H1 (cell line): ENCODE results near the gene CFB. TPM values are rescaled to one million over a fixed set of nuclear protein-coding genes. Genes with fewer than 3 reads are reported as not detected.

Experiments used
- CTCF ChIA-PET: fragments of 300-600 bp; sonication (Branson Sonifier 250); formaldehyde crosslinking; loops from one replicate; lab custom pipeline; 2021; ENCODE audit not compliant: partially characterized antibody; lab: Charles Lee
- POLR2A ChIA-PET: fragments of 300-600 bp; sonication (Branson Sonifier 250); formaldehyde crosslinking; loops from one replicate; lab custom pipeline; 2021; ENCODE audit warnings: inconsistent platforms; ENCODE audit not compliant: partially characterized antibody; lab: Charles Lee
- DNase-seq, 2 experiments: peaks; one replicate each; pipeline versions ENCODE4 v3.0.0 to v3.0.0-alpha.2; 2010 to 2022; ENCODE audit warnings: low spot score in 2 of 2, low read depth in 1 of 2, mixed read lengths in 1 of 2
- FAIRE-seq: peaks from 2 replicates; lab custom pipeline; 2011; peaks lifted over from hg19 to GRCh38; lab: Jason Lieb, UNC
- H2AFZ ChIP-seq: 2 replicates; pipeline ENCODE4 v1.8.1; 2012; ENCODE audit warnings: low read length, inconsistent platforms
- H2AK5ac ChIP-seq: 2 replicates; pipeline ENCODE4 v1.6.1; 2013; ENCODE audit warnings: low read depth, low read length
- H2BK120ac ChIP-seq: replicated peaks from 2 replicates; pipeline ENCODE3; 2013; ENCODE audit warnings: low read depth, low read length, inconsistent platforms
- H2BK12ac ChIP-seq: 2 replicates; pipeline ENCODE4 v1.6.1; 2013; ENCODE audit warnings: low read depth, low read length
- H2BK15ac ChIP-seq: 2 replicates; pipeline ENCODE4 v1.6.1; 2013; ENCODE audit warnings: low read length
- H2BK20ac ChIP-seq: 2 replicates; pipeline ENCODE4 v1.6.1; 2013; ENCODE audit warnings: low read length
- H2BK5ac ChIP-seq: 2 replicates; pipeline ENCODE4 v1.6.1; 2013; ENCODE audit warnings: low read depth, low read length
- H3K14ac ChIP-seq: 2 replicates; pipeline ENCODE4 v1.6.1; 2013; ENCODE audit warnings: inconsistent platforms; ENCODE audit not compliant: insufficient read length
- H3K18ac ChIP-seq: 2 replicates; pipeline ENCODE4 v1.6.1; 2013; ENCODE audit warnings: low read length; ENCODE audit errors: extremely low read depth
- H3K23ac ChIP-seq: 2 replicates; pipeline ENCODE4 v1.6.1; 2013; ENCODE audit warnings: inconsistent platforms; ENCODE audit not compliant: insufficient read length
- H3K23me2 ChIP-seq: 2 replicates; pipeline ENCODE4 v1.6.1; 2013; ENCODE audit warnings: low read depth, low read length
- H3K27ac ChIP-seq: 2 replicates; pipeline ENCODE4 v1.6.1; 2011; ENCODE audit warnings: low read depth, low read length, inconsistent platforms
- H3K27me3 ChIP-seq, 4 experiments: replicated peaks in 1 of 4; 1 replicate in 1 of 4; 2 replicates in 3 of 4; pipeline versions ENCODE4 v1.6.1 to v1.8.1; 2011 to 2013; ENCODE audit warnings: low read length in 3 of 4, mild to moderate bottlenecking in 3 of 4, inconsistent platforms in 2 of 4, mixed read lengths in 2 of 4, moderate library complexity in 1 of 4; ENCODE audit not compliant: control insufficient read depth in 3 of 4, insufficient read depth in 3 of 4; ENCODE audit errors: extremely low read depth in 1 of 4
- H3K36me3 ChIP-seq, 4 experiments: 2 replicates each; pipeline versions ENCODE4 v1.6.1 to v1.8.1; 2011 to 2013; ENCODE audit warnings: mild to moderate bottlenecking in 4 of 4, low read length in 3 of 4, moderate library complexity in 2 of 4, control low read depth in 1 of 4, inconsistent platforms in 1 of 4; ENCODE audit not compliant: insufficient read depth in 4 of 4, control insufficient read depth in 2 of 4
- H3K4ac ChIP-seq: replicated peaks from 2 replicates; pipeline ENCODE3; 2013; ENCODE audit warnings: low read length, low read depth, mixed read lengths, inconsistent platforms; ENCODE audit not compliant: insufficient read length
- H3K4me1 ChIP-seq, 4 experiments: replicated peaks in 1 of 4; 1 replicate in 1 of 4; 2 replicates in 3 of 4; pipeline versions ENCODE4 v1.6.1 to v1.8.1; 2011 to 2013; ENCODE audit warnings: low read length in 3 of 4, inconsistent platforms in 2 of 4, mixed read lengths in 1 of 4; ENCODE audit not compliant: insufficient read depth in 4 of 4, control insufficient read depth in 3 of 4
- H3K4me2 ChIP-seq, 2 experiments: 2 replicates each; pipeline versions ENCODE4 v1.6.1 to v1.8.1; 2011 to 2013; ENCODE audit warnings: low read depth in 2 of 2, low read length in 2 of 2, control low read depth in 1 of 2, inconsistent platforms in 1 of 2, mild to moderate bottlenecking in 1 of 2; ENCODE audit not compliant: insufficient read depth in 1 of 2
- H3K4me3 ChIP-seq, 4 experiments: fragments of 200-600, 300-600 bp in 1 of 4; sonication (generic), shearing (Covaris generic), sonication (Bioruptor Twin) in 1 of 4; 2 replicates each; pipeline versions ENCODE4 v1.5.1 to v1.8.1; 2011 to 2016; ENCODE audit warnings: low read length in 4 of 4, low read depth in 3 of 4, control low read depth in 2 of 4, inconsistent platforms in 2 of 4, mild to moderate bottlenecking in 2 of 4, mixed read lengths in 1 of 4, moderate library complexity in 1 of 4; ENCODE audit not compliant: insufficient read depth in 2 of 4; ENCODE audit errors: extremely low read depth in 1 of 4
- H3K56ac ChIP-seq: replicated peaks from 2 replicates; pipeline ENCODE3; 2013; ENCODE audit warnings: low read depth, mild to moderate bottlenecking, mixed read lengths, low read length, inconsistent platforms; ENCODE audit not compliant: insufficient read length
- H3K79me1 ChIP-seq: 2 replicates; pipeline ENCODE4 v1.6.1; 2013; ENCODE audit warnings: low read depth, low read length, control low read depth
- H3K79me2 ChIP-seq, 2 experiments: 2 replicates each; pipeline versions ENCODE4 v1.6.1 to v1.8.1; 2012 to 2013; ENCODE audit warnings: low read length in 2 of 2, mild to moderate bottlenecking in 2 of 2, inconsistent platforms in 1 of 2; ENCODE audit not compliant: insufficient read depth in 2 of 2, control insufficient read depth in 1 of 2
- H3K9ac ChIP-seq, 4 experiments: replicated peaks in 1 of 4; 1 replicate in 1 of 4; 2 replicates in 3 of 4; pipeline versions ENCODE4 v1.6.1 to v1.8.1; 2011 to 2013; ENCODE audit warnings: low read depth in 3 of 4, low read length in 3 of 4, control low read depth in 2 of 4, mild to moderate bottlenecking in 2 of 4, moderate library complexity in 2 of 4, inconsistent platforms in 1 of 4; ENCODE audit errors: extremely low read depth in 1 of 4
- H3K9me3 ChIP-seq, 2 experiments: 2 replicates each; pipeline versions ENCODE4 v1.6.1 to v1.8.1; 2012 to 2013; ENCODE audit warnings: mild to moderate bottlenecking in 2 of 2, moderate library complexity in 2 of 2, control low read depth in 1 of 2, inconsistent platforms in 1 of 2, low read depth in 1 of 2, low read length in 1 of 2, mixed read lengths in 1 of 2; ENCODE audit not compliant: insufficient read depth in 2 of 2
- H4K20me1 ChIP-seq, 2 experiments: replicated peaks in 1 of 2; 2 replicates each; pipeline versions ENCODE3 to v1.8.1; 2011 to 2013; ENCODE audit warnings: inconsistent platforms in 2 of 2, low read length in 2 of 2, mild to moderate bottlenecking in 1 of 2; ENCODE audit not compliant: insufficient read depth in 2 of 2, control insufficient read depth in 1 of 2
- H4K5ac ChIP-seq: 2 replicates; pipeline ENCODE4 v1.6.1; 2013; ENCODE audit warnings: low read length, low read depth, mixed read lengths, inconsistent platforms; ENCODE audit not compliant: insufficient read length
- H4K8ac ChIP-seq: 2 replicates; pipeline ENCODE4 v1.8.0; 2013; ENCODE audit warnings: mild to moderate bottlenecking, moderate library complexity, low read length, inconsistent platforms; ENCODE audit not compliant: insufficient read depth; ENCODE audit errors: extremely low read depth
- H4K91ac ChIP-seq: replicated peaks from 2 replicates; pipeline ENCODE3; 2013; ENCODE audit warnings: low read length, mixed read lengths, inconsistent platforms; ENCODE audit not compliant: insufficient read length
- CEBPB ChIP-seq: IDR thresholded peaks from 2 replicates; pipeline ENCODE4 v1.6.1; 2012; ENCODE audit warnings: low read depth, low read length
- RNF2 ChIP-seq: fragments of 200-900, 300-1000 bp; sonication (generic); IDR thresholded peaks from 2 replicates; pipeline ENCODE4 v1.7.1; 2016; ENCODE audit warnings: borderline replicate concordance, low read depth, mild to moderate bottlenecking, antibody characterized with exemption, low read length; ENCODE audit not compliant: poor library complexity, severe bottlenecking; ENCODE audit errors: missing control alignments
- WGBS, 2 experiments: shearing (Covaris generic) in 1 of 2; methylation state at CpG; one replicate each; pipeline versions ENCODE4 v1.1.6 to v1.1.7; 2013 to 2015; ENCODE audit warnings: low lambda C conversion rate in 2 of 2, mixed read lengths in 2 of 2, inconsistent platforms in 1 of 2, low coverage in 1 of 2, missing lambda C conversion rate in 1 of 2; ENCODE audit not compliant: insufficient replicate concordance in 2 of 2, insufficient coverage in 1 of 2, insufficient read length in 1 of 2; ENCODE audit errors: extremely low coverage in 1 of 2, missing lambda C conversion rate in 1 of 2; 5-methylcytosine and 5-hydroxymethylcytosine counted together
- polyA plus RNA-seq, 7 experiments: library from polyadenylated mRNA; depleted of rRNA in 3 of 7; stranded (reverse) in 5 of 7; unstranded in 2 of 7; fragments of >200 nt in 5 of 7; fragments of 200-250 nt in 2 of 7; gene quantifications; 1 replicate in 5 of 7; 2 replicates in 1 of 7; 4 replicates in 1 of 7; pipeline versions ENCODE4 v1.2.1 to v1.2.3, GENCODE V29; 2011 to 2013; ENCODE audit warnings: missing spikeins in 2 of 7, mixed read lengths in 2 of 7
- total RNA-seq: library from RNA; stranded (reverse); fragmentation: NEBNext Ultra II Directional; extraction: Animal tissue kit (Norgen Biotek cat#: 25700); gene quantifications from 2 replicates; pipeline ENCODE4 v1.2.1, GENCODE V29; 2021

CFB gene
- total and polyA plus RNA-seq, 2 of the 8 experiments (the other 6 are each of a cell fraction or from before 2014, with no cell fraction given), result 0.09 TPM; not detected in 1

DNA sequence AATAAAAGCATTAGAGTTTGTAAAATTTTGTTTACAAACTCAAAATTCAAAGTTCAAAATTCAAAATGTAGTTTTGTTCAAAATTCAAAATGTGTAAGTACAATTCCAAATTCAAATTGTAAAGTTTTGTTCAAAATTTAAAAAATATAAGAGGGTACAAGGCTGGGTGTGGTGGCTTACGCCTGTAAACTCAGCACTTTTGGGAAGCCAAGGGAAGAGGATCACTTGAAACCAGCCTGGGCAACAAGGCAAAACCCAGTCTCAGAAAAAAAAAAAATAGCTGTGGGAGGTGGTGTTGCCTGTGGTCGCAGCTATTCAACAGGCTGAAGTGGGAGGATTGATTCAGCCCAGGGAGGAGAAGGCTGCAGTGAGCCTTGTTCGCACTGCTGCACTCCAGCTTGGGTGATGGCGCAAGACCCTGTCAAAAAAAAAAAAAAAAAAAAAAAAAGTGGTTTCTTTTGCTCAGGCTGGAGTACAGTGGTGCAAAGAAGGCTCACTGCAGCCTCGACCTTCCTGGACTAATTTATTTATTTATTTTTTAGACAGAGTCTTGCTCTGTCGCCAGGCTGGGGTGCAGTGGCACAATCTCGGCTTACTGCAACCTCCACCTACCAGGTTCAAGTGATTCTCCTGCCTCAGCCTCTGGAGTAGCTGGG is 38.6 kb upstream of the CFB start:
- FAIRE-seq (no peak), DNase-seq (no peak)
- no peak overlapping the region for H3K27ac ChIP-seq
- no peak overlapping the region for H3K23ac ChIP-seq
- no peak overlapping the region for H2BK20ac ChIP-seq
- no peak overlapping the region for H2BK12ac ChIP-seq
- H2BK15ac ChIP-seq, result no peak overlapping the region
- no peaks in the 10 kb centered on the region for H4K20me1 ChIP-seq
- H3K79me1 ChIP-seq, result no peaks in the 10 kb centered on the region
- H3K4me2 ChIP-seq, result no peak overlapping the region; a peak in 1 of 4 replicates
- ChIA-PET POLR2A (interaction anchor here (0.6 to 2.8 kb wide), 9 partner anchors 9 to 349 kb away, joined by 3 to 10 read pairs (median 4); partner anchors contain the start of gene EHMT2), CTCF (interaction anchor here (0.6 to 1.4 kb wide), 6 partner anchors 9 to 313 kb away, joined by 3 to 5 read pairs (median 4); no protein-coding TSS in a partner anchor)
- no peak overlapping the region for H3K4ac ChIP-seq
- H3K4me3 ChIP-seq, result no peak overlapping the region
- no peak overlapping the region for H2AFZ ChIP-seq
- 86% methylated on average over 7 of the region's 7 CpGs; no CpG with 5 or more reads in 1 of the 2 experiments for WGBS, 2 experiments
- peaks cover 3% of the 10 kb centered on the region; the same call in 1 of the 2 replicates for H3K23me2 ChIP-seq
- no peak overlapping the region for H2AK5ac ChIP-seq
- no peak overlapping the region for H3K18ac ChIP-seq
- no peaks in the 10 kb centered on the region for H3K36me3 ChIP-seq
- H3K79me2 ChIP-seq, result no peaks in the 10 kb centered on the region
- no peak overlapping the region for H3K9ac ChIP-seq
- no peaks in the 10 kb centered on the region for H3K27me3 ChIP-seq
- H3K9me3 ChIP-seq, result no peaks in the 10 kb centered on the region
- TF ChIP-seq CEBPB, result peak; percentile 84
- no peak for TF ChIP-seq RNF2
- no peak overlapping the region for H2BK5ac ChIP-seq
- H4K8ac ChIP-seq, result no peak overlapping the region
- H3K4me1 ChIP-seq, result peaks cover 0 to 10% (median 5%) of the 10 kb centered on the region in 4 experiments; a peak in 5 of 7 replicates
- H3K56ac ChIP-seq, result no peak overlapping the region
- no peak overlapping the region for H3K14ac ChIP-seq
- no peak overlapping the region for H4K91ac ChIP-seq
- H4K5ac ChIP-seq, result no peak overlapping the region
- no peak overlapping the region for H2BK120ac ChIP-seq
